Measurements from ENCODE around the gene LIPE. TPM values are rescaled to one million over a fixed set of nuclear protein-coding genes. Genes with fewer than 3 reads are reported as not detected.
"Not testable (repeated sequence)": the region's sequence is repeated elsewhere in the genome, so short reads cannot be mapped to it uniquely, and the experiment has no call there.

Gene LIPE
- total and polyA plus RNA-seq, 8 donors: 4.0 to 11.0 (median 9.8) TPM

GRCh38 chr19:42455621-42456081 lies 28.5 kb upstream of the LIPE start:
- H3K4me3 ChIP-seq: no peak overlapping the region
- H3K9me3 ChIP-seq: no peaks in the 10 kb centered on the region
- intact Hi-C loops (cut with DNase I): no loop called here
- no peak for TF ChIP-seq CTCF (IDR thresholded peaks at IDR 0.05)
- ATAC-seq (peak; percentile 83), DNase-seq (no peak)
- H3K27me3 ChIP-seq: no peaks in the 10 kb centered on the region
- peaks cover 2 to 35% of the 10 kb centered on the region in 2 donors for H3K4me1 ChIP-seq
- no peaks in the 10 kb centered on the region for H3K36me3 ChIP-seq
- H3K27ac ChIP-seq: peak overlapping the region in 1 of 2 donors; percentile 39

- Histone ChIP-seq H3K27me3 (no peaks in the 10 kb centered on the region), H3K4me1 (peaks cover 3 to 40% of the 10 kb centered on the region in 2 donors), H3K36me3 (no peaks in the 10 kb centered on the region), H3K4me3 (no peak overlapping the region), H3K27ac (peak overlapping the region in 1 of 2 donors; percentile 39), H3K9me3 (no peaks in the 10 kb centered on the region)
- TF ChIP-seq CTCF (IDR thresholded peaks at IDR 0.05): no peak
- ATAC-seq (no peak), DNase-seq (no peak)
- intact Hi-C loops (cut with DNase I): no loop called here
Measured at GRCh38 chr19:42455086-42455485, 27.9 kb upstream of the LIPE start.

- H3K9me3 ChIP-seq: no peaks in the 10 kb centered on the region
- no peaks in the 10 kb centered on the region for H3K36me3 ChIP-seq
- no peak for TF ChIP-seq CTCF (IDR thresholded peaks at IDR 0.05)
- ATAC-seq (no peak), DNase-seq (no peak)
- intact Hi-C loops (cut with DNase I): loop anchor here in 1 of 2 donors (5.0 kb wide), 1 partner anchor 75 kb away; the partner anchor contains the start of gene CEACAM1
- peaks cover 3 to 50% of the 10 kb centered on the region in 2 donors for H3K4me1 ChIP-seq
- peak overlapping the region in 1 of 2 donors; percentile 61 for H3K27ac ChIP-seq
- no peak overlapping the region for H3K4me3 ChIP-seq
- H3K27me3 ChIP-seq: no peaks in the 10 kb centered on the region
Measured at GRCh38 chr19:42452590-42452989, 25.4 kb upstream of the LIPE start.

- ATAC-seq: peak; percentile 99
- intact Hi-C loops (cut with DNase I): loop anchor here in 1 of 2 donors (5.0 kb wide), 1 partner anchor 77 kb away; the partner anchor contains the start of gene CEACAM1
- H3K9me3 ChIP-seq: no peaks in the 10 kb centered on the region
- H3K4me1 ChIP-seq: peaks cover 3 to 42% of the 10 kb centered on the region in 2 donors
- TF ChIP-seq CTCF (IDR thresholded peaks at IDR 0.05): peak; percentile 78 to 90
- H3K27me3 ChIP-seq: no peaks in the 10 kb centered on the region
- peak in 3 of 4 donors; percentile 69 to 86 (median 74) for DNase-seq
- H3K4me3 ChIP-seq: no peak overlapping the region
- peak overlapping the region in 1 of 2 donors; percentile 45 for H3K27ac ChIP-seq
- no peaks in the 10 kb centered on the region for H3K36me3 ChIP-seq
Measured at GRCh38 chr19:42450314-42450934, 23.2 kb upstream of the LIPE start.

- H3K27me3 ChIP-seq; H3K9me3 ChIP-seq; intact Hi-C loops (cut with DNase I); H3K27ac ChIP-seq; H3K4me3 ChIP-seq; ATAC-seq; DNase-seq; H3K36me3 ChIP-seq: not testable (repeated sequence)
- peaks cover 3 to 39% of the 10 kb centered on the region in 2 donors for H3K4me1 ChIP-seq
Measured at GRCh38 chr19:42448306-42448705, 21.1 kb upstream of the LIPE start.

All from left lung (tissue), 10 donors.